Activated CD4-positive, alpha-beta memory T cell treated with anti-CD3 and anti-CD28 coated beads for 36 hours (primary cell): ENCODE measurements around the gene TMEM115. TPM values are rescaled to one million over a fixed set of nuclear protein-coding genes. Genes with fewer than 3 reads are reported as not detected.

Source experiments
- CTCF ChIA-PET: fragments of 350-600 bp; sonication (Branson Sonifier 250); formaldehyde crosslinking; loops from one replicate; lab custom pipeline; 2021; ENCODE audit warnings: antibody characterized with exemption, inconsistent platforms; lab: Charles Lee
- POLR2A ChIA-PET: fragments of 350-600 bp; sonication (Branson Sonifier 250); formaldehyde crosslinking; loops from one replicate; lab custom pipeline; 2021; ENCODE audit warnings: antibody characterized with exemption; lab: Charles Lee
- DNase-seq: peaks from one replicate; pipeline ENCODE4 v3.0.0-alpha.2; 2020
- H3K27ac Mint-ChIP-seq: one replicate; pipeline ENCODE4 v1.8.0; 2021; ENCODE audit warnings: mixed read lengths
- H3K27me3 Mint-ChIP-seq: one replicate; pipeline ENCODE4 v1.8.0; 2021; ENCODE audit warnings: mixed read lengths
- H3K36me3 Mint-ChIP-seq: one replicate; pipeline ENCODE4 v1.8.0; 2021; ENCODE audit warnings: mixed read lengths
- H3K4me1 Mint-ChIP-seq: one replicate; pipeline ENCODE4 v1.8.0; 2021; ENCODE audit warnings: low read depth, mixed read lengths
- H3K4me3 Mint-ChIP-seq: one replicate; pipeline ENCODE4 v1.8.0; 2021; ENCODE audit warnings: mild to moderate bottlenecking, mixed read lengths
- H3K9me3 Mint-ChIP-seq: one replicate; pipeline ENCODE4 v1.8.0; 2021; ENCODE audit warnings: mixed read lengths
- intact Hi-C: fragments of 100-400 bp; cut with micrococcal nuclease; formaldehyde crosslinking; loops from one replicate; pipeline ENCODE4 v1.15.1; 2023
- total RNA-seq, 2 experiments: library from RNA; stranded (reverse); gene quantifications; one replicate each; pipeline ENCODE4 v1.2.3, GENCODE V29; 2021

The TMEM115 gene
- total RNA-seq, 2 experiments from 2014 or later = 16.0 TPM

- Mint-ChIP-seq H3K4me1 (peaks cover 4% of the 10 kb centered on the region), H3K4me3 (no peak overlapping the region), H3K27me3 (no peaks in the 10 kb centered on the region), H3K36me3 (no peaks in the 10 kb centered on the region), H3K9me3 (no peaks in the 10 kb centered on the region), H3K27ac (no peak overlapping the region)
- ChIA-PET POLR2A (no interaction called here), CTCF (no interaction called here)
- no peak for DNase-seq
- intact Hi-C loops = no loop called here
Measured at GRCh38 chr3:50373146-50374051, 14.1 kb upstream of the TMEM115 start.

- DNase-seq = no peak
- peaks cover 5% of the 10 kb centered on the region for H3K4me1 Mint-ChIP-seq
- ChIA-PET CTCF (no interaction called here), POLR2A (no interaction called here)
- no peaks in the 10 kb centered on the region for H3K9me3 Mint-ChIP-seq
- no peak overlapping the region for H3K4me3 Mint-ChIP-seq
- no peak overlapping the region for H3K27ac Mint-ChIP-seq
- H3K27me3 Mint-ChIP-seq = no peaks in the 10 kb centered on the region
- no peaks in the 10 kb centered on the region for H3K36me3 Mint-ChIP-seq
- intact Hi-C loops = no loop called here
Measured at GRCh38 chr3:50372349-50372748, 13.0 kb upstream of the TMEM115 start.

GRCh38 chr3:50371133-50371685 lies 11.9 kb upstream of the TMEM115 start:
- intact Hi-C loops = no loop called here
- DNase-seq = no peak
- H3K36me3 Mint-ChIP-seq = no peaks in the 10 kb centered on the region
- CTCF ChIA-PET = interaction anchor here (1.1 to 1.5 kb wide), 2 partner anchors 133 to 171 kb away, joined by 4 to 6 read pairs; partner anchors contain the start of gene CACNA2D2
- peaks cover 9% of the 10 kb centered on the region for H3K4me1 Mint-ChIP-seq
- H3K9me3 Mint-ChIP-seq = no peaks in the 10 kb centered on the region
- POLR2A ChIA-PET = no interaction called here
- H3K27ac Mint-ChIP-seq = no peak overlapping the region
- no peak overlapping the region for H3K4me3 Mint-ChIP-seq
- no peaks in the 10 kb centered on the region for H3K27me3 Mint-ChIP-seq

- Mint-ChIP-seq H3K27ac (no peak overlapping the region), H3K27me3 (no peaks in the 10 kb centered on the region), H3K4me1 (peaks cover 15% of the 10 kb centered on the region), H3K9me3 (no peaks in the 10 kb centered on the region), H3K4me3 (no peak overlapping the region), H3K36me3 (no peaks in the 10 kb centered on the region)
- POLR2A ChIA-PET = no interaction called here
- intact Hi-C loops = no loop called here
- CTCF ChIA-PET = interaction anchor here (1.1 to 1.5 kb wide), 2 partner anchors 133 to 172 kb away, joined by 4 to 6 read pairs; partner anchors contain the start of gene CACNA2D2
- DNase-seq = no peak
Measured at GRCh38 chr3:50370594-50370993, 11.3 kb upstream of the TMEM115 start.

GRCh38 chr3:50369012-50369670 lies 9.8 kb upstream of the TMEM115 start:
- POLR2A ChIA-PET = no interaction called here
- Mint-ChIP-seq H3K27ac (no peak overlapping the region), H3K4me3 (no peak overlapping the region), H3K36me3 (no peaks in the 10 kb centered on the region), H3K9me3 (no peaks in the 10 kb centered on the region), H3K27me3 (no peaks in the 10 kb centered on the region), H3K4me1 (peaks cover 23% of the 10 kb centered on the region)
- intact Hi-C loops = loop anchor here (5.0 kb wide), 1 partner anchor 178 kb away; no protein-coding TSS in a partner anchor
- DNase-seq = no peak
- CTCF ChIA-PET = interaction anchor here (1.4 kb wide), 1 partner anchor 173 kb away, joined by 5 read pairs; no protein-coding TSS in a partner anchor

GRCh38 chr3:50365842-50366220 lies 6.5 kb upstream of the TMEM115 start:
- Mint-ChIP-seq H3K36me3 (no peaks in the 10 kb centered on the region), H3K4me1 (peaks cover 20% of the 10 kb centered on the region), H3K4me3 (peak overlapping the region; percentile 75), H3K9me3 (no peaks in the 10 kb centered on the region), H3K27ac (no peak overlapping the region), H3K27me3 (no peaks in the 10 kb centered on the region)
- POLR2A ChIA-PET = interaction anchor here (0.8 to 1.7 kb wide), 3 partner anchors 15 to 29 kb away, joined by 3 to 5 read pairs (median 4); partner anchors contain the start of genes CYB561D2 and NPRL2
- DNase-seq = no peak
- CTCF ChIA-PET = interaction anchor here (1.0 to 2.2 kb wide), 2 partner anchors 172 to 177 kb away, joined by 4 to 11 read pairs; no protein-coding TSS in a partner anchor
- intact Hi-C loops = loop anchor here (1.0 to 5.0 kb wide), 2 partner anchors 16 to 181 kb away; partner anchors contain the start of genes CYB561D2 and NPRL2

- Mint-ChIP-seq H3K36me3 (no peaks in the 10 kb centered on the region), H3K4me1 (peaks cover 20% of the 10 kb centered on the region), H3K4me3 (peak overlapping the region; percentile 75), H3K27ac (peak overlapping the region; percentile 51), H3K27me3 (no peaks in the 10 kb centered on the region), H3K9me3 (no peaks in the 10 kb centered on the region)
- intact Hi-C loops = loop anchor here (1.0 to 5.0 kb wide), 2 partner anchors 15 to 182 kb away; partner anchors contain the start of genes CYB561D2 and NPRL2
- DNase-seq = peak; percentile 97
- ChIA-PET POLR2A (interaction anchor here (0.8 to 1.7 kb wide), 3 partner anchors 15 to 28 kb away, joined by 3 to 5 read pairs (median 4); partner anchors contain the start of genes CYB561D2 and NPRL2), CTCF (interaction anchor here (1.0 to 2.2 kb wide), 2 partner anchors 171 to 177 kb away, joined by 4 to 11 read pairs; no protein-coding TSS in a partner anchor)
Measured at GRCh38 chr3:50365080-50365841, 5.9 kb upstream of the TMEM115 start.

- Mint-ChIP-seq H3K9me3 (no peaks in the 10 kb centered on the region), H3K27ac (no peak overlapping the region), H3K27me3 (no peaks in the 10 kb centered on the region), H3K36me3 (no peaks in the 10 kb centered on the region), H3K4me1 (peaks cover 24% of the 10 kb centered on the region), H3K4me3 (peak overlapping the region; percentile 75)
- intact Hi-C loops = loop anchor here (1.0 to 5.0 kb wide), 2 partner anchors 14 to 183 kb away; partner anchors contain the start of genes CYB561D2 and NPRL2
- ChIA-PET POLR2A (interaction anchor here (1.3 to 1.7 kb wide), 2 partner anchors 14 to 17 kb away, joined by 4 to 5 read pairs; partner anchors contain the start of genes CYB561D2 and NPRL2), CTCF (interaction anchor here (2.2 kb wide), 1 partner anchor 178 kb away, joined by 11 read pairs; no protein-coding TSS in a partner anchor)
- no peak for DNase-seq
Measured at GRCh38 chr3:50364573-50365079, 5.3 kb upstream of the TMEM115 start.

- intact Hi-C loops = loop anchor here (1.0 to 10.0 kb wide), 7 partner anchors 8 to 1145 kb away; partner anchors contain the start of genes C3orf18, DCAF1, HEMK1 and HYAL3
- Mint-ChIP-seq H3K27me3 (no peaks in the 10 kb centered on the region), H3K27ac (peak overlapping the region; percentile 86), H3K9me3 (no peaks in the 10 kb centered on the region), H3K4me1 (peaks cover 39% of the 10 kb centered on the region), H3K4me3 (peak overlapping the region; percentile 95), H3K36me3 (peaks cover 20% of the 10 kb centered on the region)
- CTCF ChIA-PET = interaction anchor here (0.9 to 4.4 kb wide), 2 partner anchors 12 to 182 kb away, joined by 3 to 34 read pairs; no protein-coding TSS in a partner anchor
- POLR2A ChIA-PET = interaction anchor here (0.8 to 1.5 kb wide), 2 partner anchors 9 to 22 kb away, joined by 3 to 6 read pairs; partner anchors contain the start of genes CYB561D2 and NPRL2
- no peak for DNase-seq
Measured at GRCh38 chr3:50359760-50360110, 414 bp upstream of the TMEM115 start.

GRCh38 chr3:50358355-50358910 lies 888 bp downstream of the TMEM115 start:
- H3K4me3 Mint-ChIP-seq = peak overlapping the region; percentile 95
- no peaks in the 10 kb centered on the region for H3K27me3 Mint-ChIP-seq
- peaks cover 39% of the 10 kb centered on the region for H3K4me1 Mint-ChIP-seq
- intact Hi-C loops = loop anchor here (2.0 to 10.0 kb wide), 4 partner anchors 60 to 1146 kb away; partner anchors contain the start of genes C3orf18, DCAF1, HEMK1 and HYAL3
- H3K36me3 Mint-ChIP-seq = peaks cover 24% of the 10 kb centered on the region
- no peaks in the 10 kb centered on the region for H3K9me3 Mint-ChIP-seq
- ChIA-PET CTCF (interaction anchor here (4.4 kb wide), 1 partner anchor 10 kb away, joined by 34 read pairs; no protein-coding TSS in a partner anchor), POLR2A (no interaction called here)
- peak overlapping the region; percentile 71 for H3K27ac Mint-ChIP-seq
- no peak for DNase-seq
